Endodermal cell (in vitro differentiated cells): ENCODE measurements around the gene TUB. TPM values are rescaled to one million over a fixed set of nuclear protein-coding genes. Genes with fewer than 3 reads are reported as not detected.

Experiments
- DNase-seq: peaks from one replicate; pipeline ENCODE4 v3.0.0-alpha.2; 2017
- H3K27ac ChIP-seq: 2 replicates; pipeline ENCODE4 v1.5.1; 2013; ENCODE audit warnings: mild to moderate bottlenecking, low read depth, low read length, moderate library complexity
- H3K27me3 ChIP-seq: 2 replicates; pipeline ENCODE4 v1.6.1; 2013; ENCODE audit warnings: mild to moderate bottlenecking, low read length, moderate library complexity; ENCODE audit not compliant: insufficient read depth, control insufficient read depth, poor library complexity, severe bottlenecking
- H3K36me3 ChIP-seq: 2 replicates; pipeline ENCODE4 v1.7.0; 2013; ENCODE audit warnings: mild to moderate bottlenecking, low read length, moderate library complexity; ENCODE audit not compliant: control insufficient read depth, insufficient read depth
- H3K4me1 ChIP-seq: one replicate; pipeline ENCODE4 v1.7.0; 2013; ENCODE audit warnings: low read length; ENCODE audit not compliant: control insufficient read depth, insufficient read depth
- H3K4me3 ChIP-seq: 2 replicates; pipeline ENCODE4 v1.5.1; 2013; ENCODE audit warnings: mild to moderate bottlenecking, low read length, moderate library complexity
- H3K9ac ChIP-seq: 2 replicates; pipeline ENCODE4 v1.6.1; 2013; ENCODE audit warnings: mild to moderate bottlenecking, low read length, moderate library complexity; ENCODE audit not compliant: poor library complexity, severe bottlenecking; ENCODE audit errors: extremely low read depth
- H3K9me3 ChIP-seq: 2 replicates; pipeline ENCODE4 v1.6.1; 2013; ENCODE audit warnings: mild to moderate bottlenecking, low read length, moderate library complexity; ENCODE audit not compliant: control insufficient read depth
- H3K27ac Mint-ChIP-seq: 2 replicates; pipeline ENCODE4 v1.8.0; 2020; ENCODE audit warnings: mixed read lengths
- H3K27me3 Mint-ChIP-seq: 2 replicates; pipeline ENCODE4 v1.8.0; 2021; ENCODE audit warnings: mild to moderate bottlenecking, mixed read lengths; ENCODE audit not compliant: insufficient read depth
- H3K36me3 Mint-ChIP-seq: 2 replicates; pipeline ENCODE4 v1.8.0; 2020; ENCODE audit warnings: low read depth, mixed read lengths
- H3K4me1 Mint-ChIP-seq: 2 replicates; pipeline ENCODE4 v1.8.0; 2020; ENCODE audit warnings: mixed read lengths
- H3K4me3 Mint-ChIP-seq: 2 replicates; pipeline ENCODE4 v1.8.0; 2020; ENCODE audit warnings: mild to moderate bottlenecking, moderate library complexity, mixed read lengths
- H3K9me3 Mint-ChIP-seq: 2 replicates; pipeline ENCODE4 v1.8.0; 2020; ENCODE audit warnings: mild to moderate bottlenecking, mixed read lengths
- WGBS, 2 experiments: methylation state at CpG; one replicate each; pipeline versions ENCODE4 v1.1.5 to v1.1.7; 2013; ENCODE audit warnings: missing lambda C conversion rate in 2 of 2, mixed read lengths in 1 of 2; ENCODE audit not compliant: insufficient coverage in 1 of 2, insufficient read length in 1 of 2; 5-methylcytosine and 5-hydroxymethylcytosine counted together
- total RNA-seq, 2 donors: library from RNA; stranded (reverse); fragmentation: NEBNext Ultra II Directional in 1 of 2; extraction: Animal tissue kit (Norgen Biotek cat#: 25700) in 1 of 2; gene quantifications; 2 replicates in 1 of 2; 3 replicates in 1 of 2; pipeline ENCODE4 v1.2.1, GENCODE V29; 2021
- TF ChIP-seq, protein P1 (sequence below): fragments of 200-600 bp; sonication (generic); conservative IDR thresholded peaks from 2 replicates; pipeline ENCODE4 v1.5.0; 2021; ENCODE audit warnings: antibody characterized with exemption, mild to moderate bottlenecking

Gene TUB
- total RNA-seq, 2 donors from 2014 or later = 15.8 to 29.9 TPM

DNA sequence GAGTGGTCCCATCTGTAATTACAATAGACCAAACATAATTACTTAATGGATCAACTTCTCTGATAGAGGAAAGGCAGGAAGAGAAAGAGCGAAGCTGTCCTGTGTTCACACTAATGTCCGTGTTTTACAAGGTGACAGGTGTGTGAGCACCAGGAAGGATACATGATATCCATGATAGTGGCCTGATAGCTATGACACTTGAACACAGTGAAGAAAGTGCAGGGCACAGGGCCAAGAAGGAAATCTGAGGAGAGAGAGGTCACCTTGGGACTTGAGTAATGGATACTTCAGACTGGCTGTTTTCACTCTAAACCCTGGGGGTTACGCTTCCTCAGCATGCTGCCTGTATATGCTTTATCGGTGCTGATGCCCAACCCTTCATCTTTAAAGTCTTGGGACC is 29.4 kb downstream of the TUB start:
- Histone ChIP-seq H3K4me1 (no peaks in the 10 kb centered on the region), H3K36me3 (peaks cover 20% of the 10 kb centered on the region), H3K27ac (no peak overlapping the region), H3K4me3 (no peak overlapping the region), H3K27me3 (no peaks in the 10 kb centered on the region), H3K9me3 (no peaks in the 10 kb centered on the region), H3K9ac (no peak overlapping the region)
- Mint-ChIP-seq H3K4me1 (peaks cover 4% of the 10 kb centered on the region), H3K27me3 (no peaks in the 10 kb centered on the region), H3K36me3 (peaks cover 24% of the 10 kb centered on the region), H3K4me3 (no peak overlapping the region), H3K9me3 (peaks cover 4% of the 10 kb centered on the region), H3K27ac (no peak overlapping the region)
- no peak for DNase-seq
- TF ChIP-seq, protein P1, sequence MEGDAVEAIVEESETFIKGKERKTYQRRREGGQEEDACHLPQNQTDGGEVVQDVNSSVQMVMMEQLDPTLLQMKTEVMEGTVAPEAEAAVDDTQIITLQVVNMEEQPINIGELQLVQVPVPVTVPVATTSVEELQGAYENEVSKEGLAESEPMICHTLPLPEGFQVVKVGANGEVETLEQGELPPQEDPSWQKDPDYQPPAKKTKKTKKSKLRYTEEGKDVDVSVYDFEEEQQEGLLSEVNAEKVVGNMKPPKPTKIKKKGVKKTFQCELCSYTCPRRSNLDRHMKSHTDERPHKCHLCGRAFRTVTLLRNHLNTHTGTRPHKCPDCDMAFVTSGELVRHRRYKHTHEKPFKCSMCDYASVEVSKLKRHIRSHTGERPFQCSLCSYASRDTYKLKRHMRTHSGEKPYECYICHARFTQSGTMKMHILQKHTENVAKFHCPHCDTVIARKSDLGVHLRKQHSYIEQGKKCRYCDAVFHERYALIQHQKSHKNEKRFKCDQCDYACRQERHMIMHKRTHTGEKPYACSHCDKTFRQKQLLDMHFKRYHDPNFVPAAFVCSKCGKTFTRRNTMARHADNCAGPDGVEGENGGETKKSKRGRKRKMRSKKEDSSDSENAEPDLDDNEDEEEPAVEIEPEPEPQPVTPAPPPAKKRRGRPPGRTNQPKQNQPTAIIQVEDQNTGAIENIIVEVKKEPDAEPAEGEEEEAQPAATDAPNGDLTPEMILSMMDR = no peak
- 93 to 95% methylated on average over 4 of the region's 4 CpGs for whole genome bisulfite sequencing, 2 experiments

DNA sequence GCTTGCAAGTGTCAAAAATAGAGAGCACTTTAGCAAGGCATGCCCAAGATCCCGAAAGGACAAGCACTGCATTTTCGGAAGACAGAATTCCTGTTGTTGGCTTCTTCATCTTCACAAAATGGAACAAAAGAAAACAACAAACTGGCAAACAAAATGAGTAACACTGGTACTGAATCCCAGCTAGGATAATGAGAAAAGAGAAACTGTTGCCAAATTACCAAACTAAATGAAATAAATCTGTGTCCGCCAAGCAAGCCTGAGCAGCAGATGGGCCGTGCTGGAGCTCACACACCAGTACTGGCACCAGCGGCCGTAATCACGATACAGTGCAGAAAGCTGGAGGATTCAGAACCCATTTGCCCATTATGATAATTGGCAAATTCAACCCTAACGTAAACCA is 30.6 kb downstream of the TUB start:
- Histone ChIP-seq H3K4me3 (no peak overlapping the region), H3K9ac (no peak overlapping the region), H3K27ac (no peak overlapping the region), H3K36me3 (peaks cover 21% of the 10 kb centered on the region), H3K9me3 (peaks cover 6% of the 10 kb centered on the region), H3K4me1 (no peaks in the 10 kb centered on the region), H3K27me3 (no peaks in the 10 kb centered on the region)
- no peak overlapping the region for H3K4me3 Mint-ChIP-seq
- no peaks in the 10 kb centered on the region for H3K27me3 Mint-ChIP-seq
- peaks cover 4% of the 10 kb centered on the region for H3K4me1 Mint-ChIP-seq
- DNase-seq = no peak
- peaks cover 8% of the 10 kb centered on the region for H3K9me3 Mint-ChIP-seq
- H3K36me3 Mint-ChIP-seq = peaks cover 22% of the 10 kb centered on the region
- TF ChIP-seq, protein P1 = no peak
- no peak overlapping the region for H3K27ac Mint-ChIP-seq
- 95 to 100% methylated on average over 6 to 8 of the region's 8 CpGs for WGBS, 2 experiments

DNA sequence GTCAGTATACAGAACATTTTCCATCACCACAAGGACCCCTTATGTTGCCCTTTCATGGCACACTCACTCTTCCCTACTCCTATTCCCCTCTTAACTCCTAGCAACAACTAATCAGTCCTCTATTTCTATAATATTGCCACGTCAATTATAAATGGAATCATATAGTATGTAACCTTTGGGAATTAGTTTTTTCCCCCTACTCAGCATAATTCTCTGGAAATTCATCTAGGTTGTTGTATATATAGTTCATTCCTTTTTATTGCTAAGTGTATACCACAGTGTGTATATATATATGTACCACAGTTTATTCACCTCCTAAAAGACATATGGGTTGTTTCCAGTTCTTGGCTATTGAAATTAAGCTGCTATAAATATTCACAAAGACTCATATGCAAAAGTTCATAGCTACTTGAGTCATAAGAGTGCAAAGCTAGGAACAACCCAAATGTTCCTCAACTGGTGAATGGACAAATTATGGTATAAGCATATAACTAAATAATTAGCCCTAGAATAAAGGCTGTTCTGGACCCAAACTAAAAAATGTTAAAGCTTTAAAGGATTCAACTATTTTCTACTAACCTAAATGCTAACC is 41.3 kb downstream of the TUB start:
- Histone ChIP-seq H3K4me3 (no peak overlapping the region), H3K27me3 (no peaks in the 10 kb centered on the region)
- 80% methylated on average over 1 of the region's 1 CpG; no CpG with 5 or more reads in 1 of the 2 experiments for WGBS, 2 experiments

More for the DNA sequence above, 41.3 kb downstream of the TUB start:
- peaks cover 4% of the 10 kb centered on the region for H3K4me1 Mint-ChIP-seq
- no peak for DNase-seq
- Histone ChIP-seq H3K4me1 (peaks cover 9% of the 10 kb centered on the region), H3K9me3 (no peaks in the 10 kb centered on the region), H3K9ac (no peak overlapping the region), H3K27ac (no peak overlapping the region), H3K36me3 (no peaks in the 10 kb centered on the region)
- TF ChIP-seq, protein P1 = no peak
- no peaks in the 10 kb centered on the region for H3K9me3 Mint-ChIP-seq
- H3K27me3 Mint-ChIP-seq = no peaks in the 10 kb centered on the region
- no peak overlapping the region for H3K4me3 Mint-ChIP-seq
- H3K36me3 Mint-ChIP-seq = peaks cover 18% of the 10 kb centered on the region
- H3K27ac Mint-ChIP-seq = no peak overlapping the region
